DND-41 (cell line): ENCODE results near the gene KCMF1.

Source experiments
- EZH2 ChIP-seq: IDR thresholded peaks from 3 replicates; pipeline ENCODE4 v1.6.1; 2012; ENCODE audit warnings: borderline replicate concordance, low read depth, mild to moderate bottlenecking, moderate library complexity, low read length, inconsistent platforms; ENCODE audit not compliant: severe bottlenecking
- TF ChIP-seq, protein P1 (sequence below): IDR thresholded peaks from 2 replicates; pipeline ENCODE4 v1.5.1; 2012; ENCODE audit warnings: borderline replicate concordance, low read length, moderate library complexity, mild to moderate bottlenecking; ENCODE audit not compliant: poor library complexity, severe bottlenecking; ENCODE audit errors: extremely low read depth

DNA sequence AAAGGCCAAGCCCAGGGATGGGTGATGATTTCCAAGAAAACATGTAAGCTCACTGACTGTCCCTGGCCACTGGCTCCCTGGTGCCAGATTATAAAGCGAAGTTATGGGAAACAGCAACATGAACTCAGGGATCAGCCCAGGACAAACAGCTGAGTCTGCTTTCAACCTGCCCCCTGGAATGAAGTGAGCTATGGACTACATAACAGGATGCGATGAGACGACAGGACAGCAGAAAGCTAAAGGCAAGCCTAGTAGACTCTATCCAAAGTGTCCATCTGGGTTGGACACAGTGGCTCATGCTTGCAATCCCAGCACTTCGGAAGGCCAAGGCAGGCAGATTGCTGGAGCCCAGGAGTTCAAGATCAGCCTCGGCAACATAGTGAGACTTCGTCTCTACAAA, 16.6 kb upstream of the KCMF1 start:
- TF ChIP-seq, protein P1, sequence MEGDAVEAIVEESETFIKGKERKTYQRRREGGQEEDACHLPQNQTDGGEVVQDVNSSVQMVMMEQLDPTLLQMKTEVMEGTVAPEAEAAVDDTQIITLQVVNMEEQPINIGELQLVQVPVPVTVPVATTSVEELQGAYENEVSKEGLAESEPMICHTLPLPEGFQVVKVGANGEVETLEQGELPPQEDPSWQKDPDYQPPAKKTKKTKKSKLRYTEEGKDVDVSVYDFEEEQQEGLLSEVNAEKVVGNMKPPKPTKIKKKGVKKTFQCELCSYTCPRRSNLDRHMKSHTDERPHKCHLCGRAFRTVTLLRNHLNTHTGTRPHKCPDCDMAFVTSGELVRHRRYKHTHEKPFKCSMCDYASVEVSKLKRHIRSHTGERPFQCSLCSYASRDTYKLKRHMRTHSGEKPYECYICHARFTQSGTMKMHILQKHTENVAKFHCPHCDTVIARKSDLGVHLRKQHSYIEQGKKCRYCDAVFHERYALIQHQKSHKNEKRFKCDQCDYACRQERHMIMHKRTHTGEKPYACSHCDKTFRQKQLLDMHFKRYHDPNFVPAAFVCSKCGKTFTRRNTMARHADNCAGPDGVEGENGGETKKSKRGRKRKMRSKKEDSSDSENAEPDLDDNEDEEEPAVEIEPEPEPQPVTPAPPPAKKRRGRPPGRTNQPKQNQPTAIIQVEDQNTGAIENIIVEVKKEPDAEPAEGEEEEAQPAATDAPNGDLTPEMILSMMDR: no peak
- TF ChIP-seq EZH2: no peak
